Measurements from ENCODE around the gene MAP3K8.

The MAP3K8 gene

DNA sequence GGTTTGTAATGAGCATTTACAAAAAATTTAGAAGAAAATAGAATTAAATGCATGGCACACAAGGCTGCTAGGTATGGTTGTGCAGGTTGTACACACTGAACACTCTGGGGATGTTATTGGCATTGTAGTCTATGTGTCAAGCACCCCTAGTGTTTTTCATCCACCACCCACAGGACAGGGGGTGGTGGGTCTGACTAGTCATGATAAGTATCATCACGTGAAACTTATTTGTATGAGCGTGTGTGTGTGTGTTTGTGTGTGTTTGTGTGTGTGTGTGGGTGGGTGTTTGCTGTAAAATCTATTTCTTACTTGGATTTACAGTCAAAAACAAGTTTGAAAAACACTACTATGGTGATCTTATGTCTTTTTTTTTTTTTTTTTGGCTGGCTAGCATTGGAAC lies 66.5 kb downstream of the MAP3K8 start:
- H2BK12ac ChIP-seq (ENCODE audit: low read length), result no peak overlapping the region
- no peaks in the 10 kb centered on the region for H3K9me3 ChIP-seq (replicated peaks in 1 of 2; ENCODE audit: control insufficient read depth in 2 of 2, insufficient read depth in 1 of 2, low read depth in 1 of 2, low read length in 2 of 2)
- H2AFZ ChIP-seq (ENCODE audit: low read length), result no peak overlapping the region
- no peak overlapping the region for H2AK5ac ChIP-seq (ENCODE audit: low read depth, low read length)
- peaks cover 0 to 31% (median 0%) of the 10 kb centered on the region in 3 experiments for H3K27me3 ChIP-seq (ENCODE audit: control insufficient read depth in 3 of 3, insufficient read depth in 3 of 3, low read depth in 1 of 3, low read length in 3 of 3)
- no peak overlapping the region for H3K9ac ChIP-seq (ENCODE audit: low read depth, low read length, poor library complexity)
- DNase-seq (ENCODE audit: low spot score), result no peak
- no peak overlapping the region for H2BK5ac ChIP-seq (ENCODE audit: low read length)
- H2BK15ac ChIP-seq (ENCODE audit: low read length), result no peak overlapping the region
- H3K4me3 ChIP-seq (ENCODE audit: low read length in 2 of 2), result no peak overlapping the region
- H3K79me1 ChIP-seq (ENCODE audit: low read depth, low read length), result no peaks in the 10 kb centered on the region
- H3K27ac ChIP-seq (replicated peaks; ENCODE audit: low read length), result no peak overlapping the region
- H4K8ac ChIP-seq (ENCODE audit: low read depth, low read length), result no peak overlapping the region
- no peak overlapping the region for H3K4ac ChIP-seq (ENCODE audit: low read length)
- H4K91ac ChIP-seq (ENCODE audit: low read depth, low read length, poor library complexity), result no peak overlapping the region
- H3K4me1 ChIP-seq (ENCODE audit: control insufficient read depth in 2 of 2, insufficient read depth in 1 of 2, low read depth in 1 of 2, low read length in 2 of 2), result no peaks in the 10 kb centered on the region
- H3K18ac ChIP-seq (ENCODE audit: low read length), result no peak overlapping the region
- no peaks in the 10 kb centered on the region for H3K36me3 ChIP-seq (replicated peaks in 1 of 2; ENCODE audit: control insufficient read depth in 2 of 2, insufficient read depth in 2 of 2, low read length in 2 of 2)
- no peak overlapping the region for H2BK120ac ChIP-seq (ENCODE audit: low read depth, low read length)
- no peak overlapping the region for H3K4me2 ChIP-seq (ENCODE audit: insufficient read depth, low read length, poor library complexity, severe bottlenecking)
- 100% methylated on average over 1 of the region's 2 CpGs; no CpG with 5 or more reads in 1 of the 2 donors for WGBS, 2 donors (ENCODE audit: extremely low coverage in 2 of 2, insufficient read length in 2 of 2, insufficient replicate concordance in 1 of 2)
- H3K14ac ChIP-seq (ENCODE audit: low read length), result no peak overlapping the region
- no peak overlapping the region for H3K23ac ChIP-seq (ENCODE audit: low read depth, low read length, poor library complexity)

DNA sequence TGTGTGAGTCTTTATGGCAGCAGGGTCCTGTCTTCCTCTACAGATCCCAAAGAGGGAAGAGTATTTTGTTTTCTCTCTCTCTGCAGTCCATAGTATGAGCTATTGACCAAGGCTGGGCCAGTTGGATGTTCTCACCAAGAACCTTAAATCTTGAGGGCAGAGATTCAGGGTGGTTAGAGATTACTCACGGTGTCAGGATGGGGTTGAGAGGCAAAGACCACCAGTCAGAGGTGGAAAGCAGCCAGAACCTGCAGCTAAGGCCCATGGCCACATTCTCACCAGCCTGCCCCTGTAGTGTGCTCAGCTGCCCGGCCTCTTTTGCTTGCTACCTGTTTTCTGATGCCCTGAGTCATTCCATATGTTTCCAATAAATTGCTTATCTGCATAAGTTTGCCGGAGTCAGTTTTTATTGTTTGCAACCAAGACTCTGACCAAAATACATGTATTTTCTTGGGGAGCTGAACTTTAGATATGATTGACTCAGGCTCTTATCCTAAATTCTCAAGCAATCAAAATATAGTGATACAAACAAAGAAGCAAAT lies 67.0 kb downstream of the MAP3K8 start:
- H2BK5ac ChIP-seq (ENCODE audit: low read length), result no peak overlapping the region
- no peak overlapping the region for H2AFZ ChIP-seq (ENCODE audit: low read length)
- H3K9ac ChIP-seq (ENCODE audit: low read depth, low read length, poor library complexity), result no peak overlapping the region
- no peak overlapping the region for H2BK120ac ChIP-seq (ENCODE audit: low read depth, low read length)
- H4K8ac ChIP-seq (ENCODE audit: low read depth, low read length), result no peak overlapping the region
- no peak overlapping the region for H2AK5ac ChIP-seq (ENCODE audit: low read depth, low read length)
- H3K4me2 ChIP-seq (ENCODE audit: insufficient read depth, low read length, poor library complexity, severe bottlenecking), result no peak overlapping the region
- H3K14ac ChIP-seq (ENCODE audit: low read length), result no peak overlapping the region
- no peak overlapping the region for H3K4ac ChIP-seq (ENCODE audit: low read length)
- no peaks in the 10 kb centered on the region for H3K79me1 ChIP-seq (ENCODE audit: low read depth, low read length)
- no peaks in the 10 kb centered on the region for H3K9me3 ChIP-seq (replicated peaks in 1 of 2; ENCODE audit: control insufficient read depth in 2 of 2, insufficient read depth in 1 of 2, low read depth in 1 of 2, low read length in 2 of 2)
- no peak overlapping the region for H3K23ac ChIP-seq (ENCODE audit: low read depth, low read length, poor library complexity)
- H3K4me1 ChIP-seq (ENCODE audit: control insufficient read depth in 2 of 2, insufficient read depth in 1 of 2, low read depth in 1 of 2, low read length in 2 of 2), result no peaks in the 10 kb centered on the region
- no peak overlapping the region for H3K27ac ChIP-seq (replicated peaks; ENCODE audit: low read length)
- WGBS, 2 donors (ENCODE audit: extremely low coverage in 2 of 2, insufficient read length in 2 of 2, insufficient replicate concordance in 1 of 2), result no CpG with 5 or more reads among the region's 3 CpGs
- no peak for DNase-seq (ENCODE audit: low spot score)
- no peaks in the 10 kb centered on the region for H3K36me3 ChIP-seq (replicated peaks in 1 of 2; ENCODE audit: control insufficient read depth in 2 of 2, insufficient read depth in 2 of 2, low read length in 2 of 2)
- H2BK12ac ChIP-seq (ENCODE audit: low read length), result no peak overlapping the region
- no peak overlapping the region for H4K91ac ChIP-seq (ENCODE audit: low read depth, low read length, poor library complexity)
- no peak overlapping the region for H3K18ac ChIP-seq (ENCODE audit: low read length)
- H2BK15ac ChIP-seq (ENCODE audit: low read length), result no peak overlapping the region
- peaks cover 0 to 36% (median 0%) of the 10 kb centered on the region in 3 experiments for H3K27me3 ChIP-seq (ENCODE audit: control insufficient read depth in 3 of 3, insufficient read depth in 3 of 3, low read depth in 1 of 3, low read length in 3 of 3)
- H3K4me3 ChIP-seq (ENCODE audit: low read length in 2 of 2), result no peak overlapping the region

DNA sequence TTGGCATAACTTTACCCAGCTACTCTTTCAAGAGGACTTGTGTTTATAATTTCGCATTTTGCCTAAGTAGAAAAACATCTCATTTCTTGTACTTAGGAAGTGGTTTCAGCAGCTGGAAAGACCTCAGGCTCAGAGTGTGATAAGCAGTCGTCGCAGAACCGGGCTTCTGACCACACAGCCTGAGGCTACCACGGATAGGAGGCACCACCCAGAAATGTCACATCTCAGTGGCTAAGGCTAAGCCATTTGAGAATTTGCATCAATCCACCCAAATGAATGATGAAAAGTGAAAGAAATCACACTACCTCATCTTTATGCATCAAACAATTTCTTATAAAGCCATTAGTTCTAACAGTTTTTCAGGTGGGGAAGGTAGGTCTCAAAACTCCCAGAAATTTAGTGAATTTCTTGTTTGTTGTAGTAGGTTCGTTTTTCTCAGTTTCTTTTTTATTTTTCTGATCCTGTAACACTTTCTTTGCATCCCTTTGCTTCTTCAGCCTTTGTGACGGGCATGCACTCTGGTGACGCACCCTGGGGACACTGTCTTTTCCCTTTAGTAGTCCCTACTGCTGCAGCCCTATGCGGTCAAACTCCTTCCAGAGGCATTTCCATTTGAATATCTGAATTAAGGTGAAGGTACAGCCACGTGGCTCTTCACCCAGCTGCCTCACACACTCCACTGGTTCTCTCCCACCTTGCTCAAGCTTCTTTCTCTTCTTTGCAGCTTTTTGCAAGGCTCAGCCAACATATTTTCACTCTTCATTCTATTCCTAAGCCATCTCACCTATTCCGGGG lies 68.5 kb downstream of the MAP3K8 start:
- no CpG with 5 or more reads among the region's 11 CpGs for WGBS, 2 donors (ENCODE audit: extremely low coverage in 2 of 2, insufficient read length in 2 of 2, insufficient replicate concordance in 1 of 2)
- Histone ChIP-seq H3K27ac (replicated peaks; ENCODE audit: low read length) (no peak overlapping the region), H3K23ac (ENCODE audit: low read depth, low read length, poor library complexity) (no peak overlapping the region), H4K91ac (ENCODE audit: low read depth, low read length, poor library complexity) (no peak overlapping the region), H3K9me3 (replicated peaks in 1 of 2; ENCODE audit: control insufficient read depth in 2 of 2, insufficient read depth in 1 of 2, low read depth in 1 of 2, low read length in 2 of 2) (no peaks in the 10 kb centered on the region), H2BK15ac (ENCODE audit: low read length) (no peak overlapping the region), H3K4me2 (ENCODE audit: insufficient read depth, low read length, poor library complexity, severe bottlenecking) (no peak overlapping the region), H3K36me3 (replicated peaks in 1 of 2; ENCODE audit: control insufficient read depth in 2 of 2, insufficient read depth in 2 of 2, low read length in 2 of 2) (no peaks in the 10 kb centered on the region), H2BK5ac (ENCODE audit: low read length) (no peak overlapping the region), H3K4me1 (ENCODE audit: control insufficient read depth in 2 of 2, insufficient read depth in 1 of 2, low read depth in 1 of 2, low read length in 2 of 2) (no peaks in the 10 kb centered on the region), H4K8ac (ENCODE audit: low read depth, low read length) (no peak overlapping the region), H3K14ac (ENCODE audit: low read length) (no peak overlapping the region), H2AK5ac (ENCODE audit: low read depth, low read length) (no peak overlapping the region), H3K9ac (ENCODE audit: low read depth, low read length, poor library complexity) (no peak overlapping the region), H3K4ac (ENCODE audit: low read length) (no peak overlapping the region), H3K4me3 (ENCODE audit: low read length in 2 of 2) (no peak overlapping the region), H3K27me3 (ENCODE audit: control insufficient read depth in 3 of 3, insufficient read depth in 3 of 3, low read depth in 1 of 3, low read length in 3 of 3) (peaks cover 0 to 35% (median 0%) of the 10 kb centered on the region in 3 experiments), H2BK12ac (ENCODE audit: low read length) (no peak overlapping the region), H3K79me1 (ENCODE audit: low read depth, low read length) (no peaks in the 10 kb centered on the region), H2BK120ac (ENCODE audit: low read depth, low read length) (no peak overlapping the region), H3K18ac (ENCODE audit: low read length) (no peak overlapping the region), H2AFZ (ENCODE audit: low read length) (no peak overlapping the region)
- DNase-seq (ENCODE audit: low spot score), result no peak

DNA sequence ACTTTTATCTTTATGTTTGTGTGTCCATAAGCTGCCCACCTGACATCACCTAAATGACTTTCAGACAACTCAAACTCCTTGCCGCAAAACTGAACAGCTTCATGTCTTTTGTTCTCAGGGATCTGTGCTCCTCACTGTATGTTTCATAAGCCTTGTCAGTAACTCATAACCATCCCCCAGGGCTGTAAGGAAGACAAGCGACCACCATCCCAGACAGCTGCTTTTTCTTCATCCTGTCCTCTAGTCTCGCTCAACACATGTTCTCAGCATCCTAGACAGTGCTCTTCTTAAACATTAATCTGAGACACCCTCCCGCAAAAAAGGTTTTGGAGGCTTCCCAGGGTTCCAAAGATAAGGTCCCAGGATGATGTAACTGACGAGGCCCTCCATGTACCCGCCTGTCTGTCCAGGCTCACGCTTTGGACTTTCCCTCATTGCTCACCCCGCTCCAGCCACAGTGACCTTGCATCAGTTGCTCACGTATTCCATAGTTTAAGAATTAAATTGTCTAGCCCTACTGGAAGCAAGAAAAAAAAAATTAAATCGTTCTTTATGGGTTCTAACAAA lies 69.8 kb downstream of the MAP3K8 start:
- Histone ChIP-seq H3K4me2 (ENCODE audit: insufficient read depth, low read length, poor library complexity, severe bottlenecking) (no peak overlapping the region), H4K8ac (ENCODE audit: low read depth, low read length) (no peak overlapping the region), H3K4ac (ENCODE audit: low read length) (no peak overlapping the region), H4K91ac (ENCODE audit: low read depth, low read length, poor library complexity) (no peak overlapping the region), H3K18ac (ENCODE audit: low read length) (no peak overlapping the region), H2AK5ac (ENCODE audit: low read depth, low read length) (no peak overlapping the region), H3K9ac (ENCODE audit: low read depth, low read length, poor library complexity) (no peak overlapping the region), H3K79me1 (ENCODE audit: low read depth, low read length) (no peaks in the 10 kb centered on the region), H3K27ac (replicated peaks; ENCODE audit: low read length) (no peak overlapping the region), H3K27me3 (ENCODE audit: control insufficient read depth in 3 of 3, insufficient read depth in 3 of 3, low read depth in 1 of 3, low read length in 3 of 3) (peaks cover 0 to 32% (median 0%) of the 10 kb centered on the region in 3 experiments), H2AFZ (ENCODE audit: low read length) (no peak overlapping the region), H2BK5ac (ENCODE audit: low read length) (no peak overlapping the region), H3K4me3 (ENCODE audit: low read length in 2 of 2) (no peak overlapping the region), H2BK120ac (ENCODE audit: low read depth, low read length) (no peak overlapping the region), H2BK15ac (ENCODE audit: low read length) (no peak overlapping the region), H3K4me1 (ENCODE audit: control insufficient read depth in 2 of 2, insufficient read depth in 1 of 2, low read depth in 1 of 2, low read length in 2 of 2) (no peaks in the 10 kb centered on the region), H3K36me3 (replicated peaks in 1 of 2; ENCODE audit: control insufficient read depth in 2 of 2, insufficient read depth in 2 of 2, low read length in 2 of 2) (no peaks in the 10 kb centered on the region), H2BK12ac (ENCODE audit: low read length) (no peak overlapping the region), H3K14ac (ENCODE audit: low read length) (no peak overlapping the region), H3K23ac (ENCODE audit: low read depth, low read length, poor library complexity) (no peak overlapping the region), H3K9me3 (replicated peaks in 1 of 2; ENCODE audit: control insufficient read depth in 2 of 2, insufficient read depth in 1 of 2, low read depth in 1 of 2, low read length in 2 of 2) (no peaks in the 10 kb centered on the region)
- WGBS, 2 donors (ENCODE audit: extremely low coverage in 2 of 2, insufficient read length in 2 of 2, insufficient replicate concordance in 1 of 2), result no CpG with 5 or more reads among the region's 10 CpGs
- DNase-seq (ENCODE audit: low spot score), result no peak

Data from neuronal stem cell (in vitro differentiated cells).